DOHH2 (cell line): Measurements from ENCODE around the gene RAD51B.

Experiments
- H3F3A ChIP-seq: fragments of 200-600 bp; sonication (generic), shearing (Covaris generic); 2 replicates; pipeline ENCODE4 v1.6.0; 2016; ENCODE audit warnings: antibody characterized with exemption, mild to moderate bottlenecking; ENCODE audit not compliant: control insufficient read depth, insufficient read depth
- H3K27ac ChIP-seq: fragments of 200-600 bp; sonication (generic); 2 replicates; pipeline ENCODE4 v1.5.1; 2014; ENCODE audit warnings: low read depth, mild to moderate bottlenecking, low read length, moderate library complexity
- H3K27me3 ChIP-seq: fragments of 200-600 bp; sonication (generic); 2 replicates; pipeline ENCODE4 v1.6.1; 2014; ENCODE audit warnings: mild to moderate bottlenecking, low read length, mixed read lengths; ENCODE audit not compliant: control insufficient read depth
- H3K36me3 ChIP-seq: fragments of 200-600 bp; sonication (generic); 2 replicates; pipeline ENCODE4 v1.6.1; 2014; ENCODE audit warnings: mild to moderate bottlenecking, low read length, moderate library complexity, mixed read lengths; ENCODE audit not compliant: control insufficient read depth
- H3K4me1 ChIP-seq: fragments of 200-600 bp; sonication (generic); 2 replicates; pipeline ENCODE4 v1.6.1; 2014; ENCODE audit warnings: mild to moderate bottlenecking, low read length, mixed read lengths; ENCODE audit not compliant: control insufficient read depth
- H3K4me2 ChIP-seq: fragments of 200-600 bp; sonication (generic); 2 replicates; pipeline ENCODE4 v1.6.0; 2014; ENCODE audit warnings: mild to moderate bottlenecking, low read length, moderate library complexity
- H3K4me3 ChIP-seq: fragments of 200-600 bp; sonication (generic); 2 replicates; pipeline ENCODE4 v1.5.1; 2014; ENCODE audit warnings: mild to moderate bottlenecking, low read length, mixed read lengths
- H3K79me2 ChIP-seq: fragments of 200-600 bp; sonication (generic); 2 replicates; pipeline ENCODE4 v1.6.1; 2014; ENCODE audit warnings: mild to moderate bottlenecking, low read length, mixed read lengths; ENCODE audit not compliant: control insufficient read depth
- H3K9me2 ChIP-seq: fragments of 200-600 bp; sonication (generic); replicated peaks from 2 replicates; pipeline ENCODE4 v1.6.1; 2014; ENCODE audit warnings: mild to moderate bottlenecking, low read length, mixed read lengths; ENCODE audit not compliant: control insufficient read depth
- H3K9me3 ChIP-seq: fragments of 200-600 bp; sonication (generic); 2 replicates; pipeline ENCODE4 v1.6.1; 2014; ENCODE audit warnings: antibody characterized with exemption, low read length, mixed read lengths; ENCODE audit not compliant: control insufficient read depth, insufficient read depth
- H4K20me1 ChIP-seq: fragments of 200-600 bp; sonication (generic); 2 replicates; pipeline ENCODE4 v1.6.0; 2014; ENCODE audit warnings: low read depth, mild to moderate bottlenecking, antibody characterized with exemption, low read length, moderate library complexity; ENCODE audit not compliant: control insufficient read depth, insufficient read depth
- EZH2phosphoT487 ChIP-seq: fragments of 200-600 bp; sonication (generic); IDR thresholded peaks from 2 replicates; pipeline ENCODE4 v1.6.1; 2017; ENCODE audit warnings: borderline replicate concordance, mild to moderate bottlenecking, antibody characterized with exemption, low read length, moderate library complexity, mixed read lengths
- TF ChIP-seq, protein P1 (sequence below): fragments of 200-600 bp; sonication (generic); IDR thresholded peaks from one replicate; pipeline ENCODE4 v1.5.1; 2014; ENCODE audit warnings: antibody characterized with exemption, mild to moderate bottlenecking, low read depth, low read length; ENCODE audit not compliant: poor library complexity, severe bottlenecking

RAD51B gene

DNA sequence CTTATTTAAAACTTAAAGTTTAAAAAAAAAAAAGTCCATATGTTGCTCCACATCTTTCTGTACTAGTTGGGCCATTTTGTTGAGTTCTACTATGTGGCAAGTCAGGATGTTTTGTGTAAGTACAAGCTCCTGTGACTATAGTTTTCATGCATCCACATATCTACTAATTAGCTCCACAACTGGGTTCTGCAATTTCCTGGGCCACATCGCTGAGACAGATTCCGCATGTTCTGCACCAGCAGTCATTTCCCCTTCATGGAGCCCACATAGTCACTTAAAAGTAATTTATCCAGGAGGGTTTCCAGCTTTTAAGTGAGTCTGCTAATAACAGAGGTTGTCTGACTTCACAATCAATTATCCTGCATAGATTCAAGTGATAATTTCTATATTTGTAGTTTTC is 511.8 kb downstream of the RAD51B start:
- no peak overlapping the region for H3K4me2 ChIP-seq

GRCh38 chr14:68331991-68332390 is 512.4 kb downstream of the RAD51B start:
- H4K20me1 ChIP-seq: no peaks in the 10 kb centered on the region
- no peaks in the 10 kb centered on the region for H3K9me3 ChIP-seq
- H3K79me2 ChIP-seq: no peaks in the 10 kb centered on the region
- H3K9me2 ChIP-seq: no peaks in the 10 kb centered on the region
- H3K36me3 ChIP-seq: no peaks in the 10 kb centered on the region
- H3K4me3 ChIP-seq: no peak overlapping the region
- TF ChIP-seq, protein P1, sequence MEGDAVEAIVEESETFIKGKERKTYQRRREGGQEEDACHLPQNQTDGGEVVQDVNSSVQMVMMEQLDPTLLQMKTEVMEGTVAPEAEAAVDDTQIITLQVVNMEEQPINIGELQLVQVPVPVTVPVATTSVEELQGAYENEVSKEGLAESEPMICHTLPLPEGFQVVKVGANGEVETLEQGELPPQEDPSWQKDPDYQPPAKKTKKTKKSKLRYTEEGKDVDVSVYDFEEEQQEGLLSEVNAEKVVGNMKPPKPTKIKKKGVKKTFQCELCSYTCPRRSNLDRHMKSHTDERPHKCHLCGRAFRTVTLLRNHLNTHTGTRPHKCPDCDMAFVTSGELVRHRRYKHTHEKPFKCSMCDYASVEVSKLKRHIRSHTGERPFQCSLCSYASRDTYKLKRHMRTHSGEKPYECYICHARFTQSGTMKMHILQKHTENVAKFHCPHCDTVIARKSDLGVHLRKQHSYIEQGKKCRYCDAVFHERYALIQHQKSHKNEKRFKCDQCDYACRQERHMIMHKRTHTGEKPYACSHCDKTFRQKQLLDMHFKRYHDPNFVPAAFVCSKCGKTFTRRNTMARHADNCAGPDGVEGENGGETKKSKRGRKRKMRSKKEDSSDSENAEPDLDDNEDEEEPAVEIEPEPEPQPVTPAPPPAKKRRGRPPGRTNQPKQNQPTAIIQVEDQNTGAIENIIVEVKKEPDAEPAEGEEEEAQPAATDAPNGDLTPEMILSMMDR: no peak
- no peak for TF ChIP-seq EZH2phosphoT487
- no peak overlapping the region for H3K4me2 ChIP-seq
- no peaks in the 10 kb centered on the region for H3K27me3 ChIP-seq
- H3K27ac ChIP-seq: no peak overlapping the region
- H3F3A ChIP-seq: peaks cover 8% of the 10 kb centered on the region; the same call in 1 of the 2 replicates
- peaks cover 28% of the 10 kb centered on the region for H3K4me1 ChIP-seq

More for the DNA sequence above, 511.8 kb downstream of the RAD51B start:
- Histone ChIP-seq H3K79me2 (no peaks in the 10 kb centered on the region), H3K9me3 (no peaks in the 10 kb centered on the region), H3F3A (peaks cover 8% of the 10 kb centered on the region; the same call in 1 of the 2 replicates), H3K27me3 (no peaks in the 10 kb centered on the region), H3K9me2 (no peaks in the 10 kb centered on the region), H3K36me3 (no peaks in the 10 kb centered on the region), H3K4me1 (peaks cover 31% of the 10 kb centered on the region), H3K4me3 (no peak overlapping the region), H3K27ac (no peak overlapping the region), H4K20me1 (no peaks in the 10 kb centered on the region)
- TF ChIP-seq EZH2phosphoT487: no peak
- TF ChIP-seq, protein P1: no peak

DNA sequence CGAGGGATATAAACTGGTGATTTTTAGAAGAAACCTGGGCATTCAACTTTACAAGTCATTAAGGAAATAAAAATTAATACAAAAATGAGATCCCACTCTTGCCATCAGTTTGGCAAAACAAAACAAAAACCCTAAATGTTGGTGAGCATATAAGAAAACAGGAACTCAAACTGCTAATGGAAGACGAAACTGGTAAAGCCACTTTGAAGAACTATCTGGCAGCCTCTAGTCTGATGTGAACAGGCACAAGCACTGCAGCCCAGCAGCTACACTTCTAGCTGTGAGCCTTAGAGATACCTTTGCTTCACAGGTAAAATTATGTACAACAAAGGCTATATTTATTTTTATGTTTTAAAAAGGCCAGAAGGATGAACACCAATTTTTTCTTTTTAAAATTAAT is 513.7 kb downstream of the RAD51B start:
- Histone ChIP-seq H3K9me3 (no peaks in the 10 kb centered on the region), H3F3A (peaks cover 8% of the 10 kb centered on the region; the same call in 1 of the 2 replicates), H4K20me1 (no peaks in the 10 kb centered on the region), H3K36me3 (no peaks in the 10 kb centered on the region), H3K4me2 (no peak overlapping the region), H3K9me2 (no peaks in the 10 kb centered on the region), H3K27me3 (no peaks in the 10 kb centered on the region), H3K4me3 (no peak overlapping the region), H3K4me1 (peaks cover 30% of the 10 kb centered on the region), H3K27ac (no peak overlapping the region), H3K79me2 (no peaks in the 10 kb centered on the region)
- TF ChIP-seq, protein P1: no peak
- no peak for TF ChIP-seq EZH2phosphoT487
